Inflammatory macrophage treated with lipopolysaccharide for 4 hours (primary cell): ENCODE measurements around the gene CACNG1.

Source experiments
- DNase-seq: peaks from one replicate; pipeline ENCODE4 v3.0.0-alpha.2; 2020

The CACNG1 gene

GRCh38 chr17:67044016-67044772 is at the start of gene CACNG1:
TSS of gene CACNG1 (plus strand) at chr17:67044554. CDS start at chr17:67044661, 107 bp downstream.
- no peak for DNase-seq

GRCh38 chr17:66994930-66995535 is 49.3 kb upstream of the CACNG1 start:
- DNase-seq, result no peak

GRCh38 chr17:66995944-66996343 is 48.4 kb upstream of the CACNG1 start:
- no peak for DNase-seq

GRCh38 chr17:66996926-66997325 is 47.4 kb upstream of the CACNG1 start:
- DNase-seq, result no peak

GRCh38 chr17:67003231-67003630 is 41.1 kb upstream of the CACNG1 start:
- no peak for DNase-seq

- no peak for DNase-seq
Measured at GRCh38 chr17:67004181-67004580, 40.2 kb upstream of the CACNG1 start.

GRCh38 chr17:67007266-67007665 is 37.1 kb upstream of the CACNG1 start:
- DNase-seq, result no peak

- DNase-seq, result no peak
Measured at GRCh38 chr17:67008101-67008500, 36.3 kb upstream of the CACNG1 start.

- no peak for DNase-seq
Measured at GRCh38 chr17:67011527-67012175, 32.7 kb upstream of the CACNG1 start.

GRCh38 chr17:67013891-67014290 is 30.5 kb upstream of the CACNG1 start:
- DNase-seq, result no peak

GRCh38 chr17:67015001-67015400 is 29.4 kb upstream of the CACNG1 start:
- DNase-seq, result no peak

- DNase-seq, result no peak
Measured at GRCh38 chr17:67016039-67016762, 28.2 kb upstream of the CACNG1 start.

- DNase-seq, result no peak
Measured at GRCh38 chr17:67017910-67018309, 26.4 kb upstream of the CACNG1 start.

- DNase-seq, result no peak
Measured at GRCh38 chr17:67018471-67019434, 25.6 kb upstream of the CACNG1 start.

GRCh38 chr17:67019809-67020208 is 24.5 kb upstream of the CACNG1 start:
- DNase-seq, result no peak

GRCh38 chr17:67020293-67020766 is 24.0 kb upstream of the CACNG1 start:
- no peak for DNase-seq

GRCh38 chr17:67021196-67021595 is 23.2 kb upstream of the CACNG1 start:
- no peak for DNase-seq

- no peak for DNase-seq
Measured at GRCh38 chr17:67021743-67022450, 22.5 kb upstream of the CACNG1 start.

- no peak for DNase-seq
Measured at GRCh38 chr17:67022451-67022810, 21.9 kb upstream of the CACNG1 start.

GRCh38 chr17:67024736-67025135 is 19.6 kb upstream of the CACNG1 start:
- no peak for DNase-seq

GRCh38 chr17:67025216-67025792 is 19.1 kb upstream of the CACNG1 start:
- DNase-seq, result no peak
